ENCODE results near the gene PLEKHA4. TPM values are rescaled to one million over a fixed set of nuclear protein-coding genes. Genes with fewer than 3 reads are reported as not detected.
"Not testable (repeated sequence)": the region's sequence is repeated elsewhere in the genome, so short reads cannot be mapped to it uniquely, and the experiment has no call there.

PLEKHA4 gene
- total RNA-seq, 1 donor from 2014 or later: 106 TPM

DNA sequence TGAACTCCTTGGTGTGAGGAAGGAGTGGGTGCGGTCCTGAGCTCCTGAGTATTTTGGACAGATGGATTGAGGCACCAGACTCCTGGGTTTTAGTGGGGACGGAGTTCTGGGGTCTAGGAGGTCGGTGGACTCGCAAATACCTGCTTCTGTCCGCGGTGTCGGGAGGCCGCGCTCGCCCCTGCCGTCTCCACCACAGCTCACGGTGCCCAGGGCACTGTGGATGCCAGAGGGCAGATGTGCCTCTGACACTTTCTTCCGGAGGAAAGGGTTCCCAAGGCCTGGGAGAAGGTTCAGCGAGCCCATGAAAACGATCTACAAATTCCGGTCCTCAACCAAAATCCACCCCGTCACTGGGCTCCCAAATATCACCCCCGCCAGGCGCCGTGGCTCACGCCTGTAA, 26.8 kb upstream of the PLEKHA4 start:
- intact Hi-C loops (cut with DNase I): loop anchor here (5.0 kb wide), 1 partner anchor 57 kb away; the partner anchor contains the start of gene BAX
- DNase-seq (ENCODE audit: low spot score): no peak

GRCh38 chr19:48890551-48890950, 22.1 kb upstream of the PLEKHA4 start:
- no peak for DNase-seq (ENCODE audit: low spot score)
- intact Hi-C loops (cut with DNase I): no loop called here

DNA sequence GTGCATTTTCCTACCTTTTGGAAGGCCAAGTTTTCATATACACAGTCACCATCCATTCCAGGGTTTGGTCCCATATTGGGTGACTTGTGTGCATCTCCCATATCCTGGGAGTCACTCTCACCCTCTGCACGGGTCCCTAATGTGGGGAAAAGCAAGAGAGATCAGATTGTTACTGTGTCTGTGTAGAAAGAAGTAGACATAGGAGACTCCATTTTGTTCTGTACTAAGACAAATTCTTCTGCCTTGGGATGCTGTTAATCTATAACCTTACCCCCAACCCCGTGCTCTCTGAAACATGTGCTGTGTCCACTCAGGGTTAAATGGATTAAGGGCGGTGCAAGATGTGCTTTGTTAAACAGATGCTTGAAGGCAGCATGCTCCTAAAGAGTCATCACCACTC, 21.1 kb upstream of the PLEKHA4 start:
- DNase-seq (ENCODE audit: low spot score); intact Hi-C loops (cut with DNase I): not testable (repeated sequence)

GRCh38 chr19:48887861-48888612, 19.6 kb upstream of the PLEKHA4 start:
- no peak for DNase-seq (ENCODE audit: low spot score)

DNA sequence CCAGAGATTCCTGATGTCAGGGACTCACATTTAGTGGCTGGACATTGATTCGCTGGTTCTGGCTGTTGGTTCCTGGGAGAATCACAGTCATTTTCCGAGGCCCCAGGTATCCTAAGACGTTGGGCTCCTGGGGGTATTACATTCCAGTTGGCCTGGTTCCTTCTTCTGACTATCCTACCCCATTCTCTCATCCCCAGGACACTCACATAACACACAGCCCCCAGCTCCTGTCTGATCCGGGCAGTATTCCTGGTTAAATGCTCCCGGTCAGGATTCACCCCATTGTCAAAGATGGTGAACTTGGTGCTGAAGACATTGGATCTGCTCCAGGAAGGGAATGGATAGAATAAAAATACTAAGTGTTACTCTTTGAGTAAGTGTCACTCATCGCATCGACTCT, 15.3 kb upstream of the PLEKHA4 start:
- intact Hi-C loops (cut with DNase I): no loop called here
- DNase-seq (ENCODE audit: low spot score): no peak

More at GRCh38 chr19:48887861-48888612, 19.6 kb upstream of the PLEKHA4 start:
- intact Hi-C loops (cut with DNase I): no loop called here

DNA sequence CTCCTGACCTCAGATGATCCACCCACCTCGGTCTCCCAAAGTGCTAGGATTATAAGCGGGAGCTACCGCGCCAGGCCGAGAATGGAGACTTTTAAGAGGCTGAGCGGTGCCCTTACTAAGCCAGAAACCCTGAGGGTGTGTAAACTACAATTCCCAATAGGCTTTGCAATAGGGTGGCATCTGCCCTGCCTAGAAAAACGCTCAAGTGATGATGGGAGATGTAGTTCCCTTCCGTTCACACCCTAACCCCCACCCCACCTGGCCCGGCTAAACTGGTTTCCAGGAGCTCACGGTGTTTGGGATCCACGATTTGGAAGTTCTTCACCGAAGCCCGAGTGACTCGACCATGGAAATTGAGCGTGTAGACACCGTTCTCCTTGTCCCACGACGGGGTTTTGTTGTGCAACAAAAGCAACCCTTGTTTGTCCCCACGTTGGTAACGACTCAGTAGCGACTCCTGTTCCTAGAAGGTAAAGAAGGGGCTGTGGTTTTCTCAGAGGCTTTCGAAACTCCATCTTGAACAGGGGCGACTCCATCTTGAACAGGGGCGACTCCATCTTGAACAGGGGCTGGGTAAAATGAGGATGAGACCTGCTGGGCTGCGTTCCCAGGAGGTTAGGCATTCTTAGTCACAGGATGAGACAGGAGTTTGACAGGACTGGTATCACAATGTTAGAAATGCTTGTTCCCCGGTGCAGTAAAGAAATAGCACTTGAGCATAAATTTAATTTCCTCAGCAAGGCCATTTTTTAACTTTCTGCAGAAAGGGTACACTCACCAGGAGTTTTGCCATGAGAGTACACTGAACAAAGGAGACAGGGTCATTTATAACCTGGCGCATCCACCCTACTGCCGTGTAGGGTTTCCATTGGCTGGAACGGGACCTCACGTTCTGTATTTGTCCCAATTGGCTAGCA, 13.6 kb upstream of the PLEKHA4 start:
- DNase-seq (ENCODE audit: low spot score): no peak
- intact Hi-C loops (cut with DNase I): no loop called here

DNA sequence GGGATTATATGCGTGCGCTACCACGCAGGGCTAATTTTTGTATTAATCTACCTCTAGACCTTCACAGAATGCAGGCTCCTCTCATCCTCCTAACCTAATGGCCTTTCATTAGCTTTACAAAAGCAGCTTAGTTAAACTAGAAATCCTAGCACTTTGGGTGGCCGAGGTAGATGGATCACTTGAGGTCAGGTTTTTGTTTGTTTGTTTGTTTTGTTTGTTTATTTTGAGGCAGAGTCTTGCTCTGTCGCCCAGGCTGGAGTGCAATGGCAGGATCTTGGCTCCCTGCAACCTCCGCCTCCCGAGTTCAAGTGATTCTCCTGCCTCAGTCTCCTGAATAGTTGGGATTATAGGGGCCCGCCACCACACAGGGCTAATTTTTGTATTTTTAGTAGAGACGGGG, 11.3 kb upstream of the PLEKHA4 start:
- intact Hi-C loops (cut with DNase I): loop anchor here (5.0 kb wide), 1 partner anchor 73 kb away; the partner anchor contains the start of gene BAX
- DNase-seq (ENCODE audit: low spot score): not testable (repeated sequence)

DNA sequence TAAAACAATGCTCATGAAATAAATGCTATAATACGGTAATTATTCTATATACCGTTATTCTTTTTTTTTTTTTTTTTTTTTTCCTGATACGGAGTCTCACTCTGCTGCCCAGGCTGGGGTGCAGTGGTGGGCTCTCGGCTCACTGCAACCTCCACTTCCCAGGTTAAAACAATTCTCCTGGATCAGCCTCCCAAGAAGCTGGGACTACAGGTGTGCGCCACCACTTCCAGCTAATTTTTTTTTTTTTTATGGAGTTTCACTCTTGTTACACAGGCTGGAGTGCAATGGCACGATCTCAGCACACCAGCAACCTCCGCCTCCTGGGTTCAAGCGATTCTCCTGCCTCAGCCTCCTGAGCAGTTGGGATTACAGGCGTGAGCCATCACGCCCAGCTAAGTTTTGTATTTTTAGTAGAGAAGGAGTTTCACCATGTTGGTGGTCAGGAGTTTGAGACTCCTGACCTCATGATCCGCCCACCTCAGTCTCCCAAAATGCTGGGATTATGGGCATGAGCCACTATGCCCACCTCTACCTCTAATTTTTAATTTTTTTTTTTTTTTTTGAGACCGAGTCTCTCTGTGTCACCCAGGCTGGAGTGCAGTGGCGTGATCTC, 10.7 kb upstream of the PLEKHA4 start:
- DNase-seq (ENCODE audit: low spot score): no peak
- intact Hi-C loops (cut with DNase I): loop anchor here (5.0 kb wide), 1 partner anchor 73 kb away; the partner anchor contains the start of gene BAX

DNA sequence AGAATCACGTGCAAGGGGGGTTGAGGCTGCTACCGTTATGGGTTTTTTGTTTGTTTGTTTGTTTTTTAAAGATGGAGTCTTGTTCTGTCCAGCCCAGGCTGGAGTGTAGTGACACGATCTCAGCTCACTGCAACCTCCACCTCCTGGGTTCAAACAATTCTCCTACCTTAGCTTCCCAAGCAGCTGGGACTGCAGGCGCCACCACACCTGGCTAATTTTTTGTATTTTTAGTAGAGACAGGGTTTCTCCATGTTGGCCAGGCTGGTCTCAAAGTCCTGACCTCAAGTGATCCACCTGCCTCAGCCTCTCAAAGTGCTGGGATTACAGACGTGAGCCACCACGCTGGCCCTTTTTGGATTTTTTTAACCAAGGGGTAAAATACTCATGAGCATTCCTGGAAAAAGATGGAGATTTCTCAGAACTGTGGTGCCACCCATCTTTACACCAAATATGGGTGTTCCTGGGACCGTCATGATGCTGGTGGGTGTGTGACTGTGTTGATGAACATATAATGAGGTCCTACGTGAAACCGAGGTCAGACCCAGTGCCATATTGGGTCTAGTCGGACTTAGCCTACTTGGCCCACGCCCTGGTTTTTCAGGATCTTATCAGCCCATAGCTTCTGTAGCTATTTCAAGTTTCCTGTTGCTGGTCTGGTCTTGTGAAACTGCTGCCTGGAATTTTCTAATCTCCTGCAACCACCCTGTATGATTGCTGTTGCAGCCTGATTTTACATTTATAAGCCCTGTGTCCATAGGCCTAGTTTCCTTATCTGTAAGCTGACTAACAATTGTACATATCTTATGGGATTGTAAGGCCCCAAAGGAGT, 10.0 kb upstream of the PLEKHA4 start:
- no peak for DNase-seq (ENCODE audit: low spot score)
- intact Hi-C loops (cut with DNase I): loop anchor here (5.0 kb wide), 1 partner anchor 74 kb away; the partner anchor contains the start of gene BAX

GRCh38 chr19:48877855-48878195, 9.4 kb upstream of the PLEKHA4 start:
- intact Hi-C loops (cut with DNase I): loop anchor here (5.0 kb wide), 1 partner anchor 74 kb away; the partner anchor contains the start of gene BAX
- DNase-seq (ENCODE audit: low spot score): no peak

GRCh38 chr19:48876043-48876981, 7.9 kb upstream of the PLEKHA4 start:
- DNase-seq (ENCODE audit: low spot score): not testable (repeated sequence)
- intact Hi-C loops (cut with DNase I): loop anchor here (5.0 kb wide), 1 partner anchor 76 kb away; the partner anchor contains the start of gene BAX

- no peak for DNase-seq (ENCODE audit: low spot score)
- intact Hi-C loops (cut with DNase I): loop anchor here (5.0 kb wide), 2 partner anchors 78 to 283 kb away; partner anchors contain the start of genes BAX, HRC and TRPM4
Observed at GRCh38 chr19:48874303-48875135, 6.1 kb upstream of the PLEKHA4 start.

DNA sequence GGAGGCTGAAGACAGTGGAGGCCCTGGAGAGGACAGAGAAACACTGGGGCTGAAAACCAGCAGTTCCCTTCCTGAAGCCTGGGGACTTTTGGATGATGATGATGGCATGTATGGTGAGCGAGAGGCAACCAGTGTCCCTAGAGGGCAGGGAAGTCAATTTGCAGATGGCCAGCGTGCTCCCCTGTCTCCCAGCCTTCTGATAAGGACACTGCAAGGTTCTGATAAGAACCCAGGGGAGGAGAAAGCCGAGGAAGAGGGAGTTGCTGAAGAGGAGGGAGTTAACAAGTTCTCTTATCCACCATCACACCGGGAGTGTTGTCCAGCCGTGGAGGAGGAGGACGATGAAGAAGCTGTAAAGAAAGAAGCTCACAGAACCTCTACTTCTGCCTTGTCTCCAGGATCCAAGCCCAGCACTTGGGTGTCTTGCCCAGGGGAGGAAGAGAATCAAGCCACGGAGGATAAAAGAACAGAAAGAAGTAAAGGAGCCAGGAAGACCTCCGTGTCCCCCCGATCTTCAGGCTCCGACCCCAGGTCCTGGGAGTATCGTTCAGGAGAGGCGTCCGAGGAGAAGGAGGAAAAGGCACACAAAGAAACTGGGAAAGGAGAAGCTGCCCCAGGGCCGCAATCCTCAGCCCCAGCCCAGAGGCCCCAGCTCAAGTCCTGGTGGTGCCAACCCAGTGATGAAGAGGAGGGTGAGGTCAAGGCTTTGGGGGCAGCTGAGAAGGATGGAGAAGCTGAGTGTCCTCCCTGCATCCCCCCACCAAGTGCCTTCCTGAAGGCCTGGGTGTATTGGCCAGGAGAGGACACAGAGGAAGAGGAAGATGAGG, 5.3 kb upstream of the PLEKHA4 start:
- DNase-seq (ENCODE audit: low spot score): no peak
- intact Hi-C loops (cut with DNase I): loop anchor here (2.0 to 5.0 kb wide), 2 partner anchors 91 to 284 kb away; partner anchors contain the start of genes FTL, HRC and TRPM4

DNA sequence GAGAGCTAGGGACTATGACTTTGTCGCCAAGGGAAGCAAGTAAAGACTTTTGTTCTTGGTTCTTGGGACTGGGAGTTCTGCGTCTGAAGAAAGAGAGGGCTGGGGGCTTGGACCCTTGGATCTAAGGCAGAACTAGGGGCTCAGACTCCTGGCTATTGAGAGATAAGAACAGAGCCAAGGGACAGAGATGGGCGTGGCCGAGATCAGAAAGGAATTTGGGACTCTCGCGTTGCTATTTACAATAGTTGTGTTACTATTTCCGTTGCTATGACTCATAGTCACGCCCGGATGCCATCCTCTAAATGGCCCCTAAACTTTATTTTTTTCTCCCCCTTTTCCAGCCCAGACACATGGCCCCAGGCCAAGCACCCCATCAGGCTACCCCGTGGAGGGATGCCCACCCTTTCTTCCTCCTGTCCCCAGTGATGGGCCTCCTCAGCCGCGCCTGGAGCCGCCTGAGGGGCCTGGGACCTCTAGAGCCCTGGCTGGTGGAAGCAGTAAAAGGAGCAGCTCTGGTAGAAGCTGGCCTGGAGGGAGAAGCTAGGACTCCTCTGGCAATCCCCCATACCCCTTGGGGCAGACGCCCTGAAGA, 4.6 kb upstream of the PLEKHA4 start:
- intact Hi-C loops (cut with DNase I): loop anchor here (2.0 to 5.0 kb wide), 2 partner anchors 92 to 284 kb away; partner anchors contain the start of genes FTL, HRC and TRPM4
- DNase-seq (ENCODE audit: low spot score): peak; percentile 89

GRCh38 chr19:48872182-48872883, 3.9 kb upstream of the PLEKHA4 start, which contains the start of gene PPP1R15A:
TSS of gene PPP1R15A (plus strand) at chr19:48872421. CDS start at chr19:48873234, 813 bp downstream.
- intact Hi-C loops (cut with DNase I): loop anchor here (2.0 to 5.0 kb wide), 2 partner anchors 92 to 285 kb away; partner anchors contain the start of genes FTL, HRC and TRPM4

More at GRCh38 chr19:48872182-48872883, 3.9 kb upstream of the PLEKHA4 start, which contains the start of gene PPP1R15A:
- peak; percentile 100 for DNase-seq (ENCODE audit: low spot score)
